Skeletal muscle cell (primary cell): ENCODE data around the gene ZNF621.

Source experiments
- DNase-seq: peaks from one replicate; pipeline ENCODE4 v3.0.0-alpha.2; 2010; ENCODE audit warnings: low read depth
- H3K4me3 ChIP-seq: 2 replicates; pipeline ENCODE4 v1.5.1; 2011; ENCODE audit warnings: low read depth, mild to moderate bottlenecking, control low read depth, low read length, moderate library complexity

Gene ZNF621

GRCh38 chr3:40588406-40588805 is 63.6 kb downstream of the ZNF621 start:
- no peak overlapping the region for H3K4me3 ChIP-seq
- DNase-seq, result no peak
